Liver (tissue), 3 donors: ENCODE measurements around the gene RELN.

Source experiments
- FOXA1 ChIP-seq: IDR thresholded peaks from 2 replicates; pipeline ENCODE4 v1.6.1; 2016; ENCODE audit warnings: antibody characterized with exemption
- RAD21 ChIP-seq, 2 donors: IDR thresholded peaks; 2 replicates each; pipeline ENCODE4 v1.6.1; 2016; ENCODE audit warnings: antibody characterized with exemption in 2 of 2, mild to moderate bottlenecking in 2 of 2
- TF ChIP-seq, protein P1 (sequence below): fragments of 150-350 bp; IDR thresholded peaks from 2 replicates; pipeline ENCODE4 v1.5.1; 2017; ENCODE audit warnings: improper control_type of control experiment, low read depth, low read length; ENCODE audit not compliant: missing input control
- TF ChIP-seq, protein P2 (sequence below): IDR thresholded peaks from 2 replicates; pipeline ENCODE4 v1.6.1; 2016; ENCODE audit warnings: antibody characterized with exemption
- TF ChIP-seq, protein P3 (sequence below): IDR thresholded peaks from 2 replicates; pipeline ENCODE4 v1.6.1; 2016; ENCODE audit warnings: antibody characterized with exemption
- donor health status: healthy.
- donor health status: healthy.

DNA sequence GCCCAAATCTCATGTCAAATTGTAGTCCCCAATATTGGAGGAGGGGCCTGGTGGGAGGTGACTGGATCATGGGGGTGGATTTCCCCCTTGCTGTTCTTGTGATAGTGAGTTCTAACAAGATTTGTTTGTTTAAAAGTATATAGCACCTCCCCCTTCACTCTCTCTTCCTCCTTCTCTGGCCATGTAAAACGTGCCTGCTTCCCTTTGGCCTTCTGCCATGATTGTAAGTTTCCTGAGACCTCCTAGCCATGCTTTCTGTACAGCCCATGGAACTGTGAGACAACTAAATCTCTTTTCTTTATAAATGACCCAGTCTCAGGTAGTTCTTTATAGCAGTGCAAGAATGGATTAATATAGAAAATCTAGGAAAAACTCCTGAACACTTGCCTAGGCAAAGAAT is 341.3 kb downstream of the RELN start:
- TF ChIP-seq RAD21 (IDR thresholded peaks at IDR 0.05) = no peak
- TF ChIP-seq, protein P1, sequence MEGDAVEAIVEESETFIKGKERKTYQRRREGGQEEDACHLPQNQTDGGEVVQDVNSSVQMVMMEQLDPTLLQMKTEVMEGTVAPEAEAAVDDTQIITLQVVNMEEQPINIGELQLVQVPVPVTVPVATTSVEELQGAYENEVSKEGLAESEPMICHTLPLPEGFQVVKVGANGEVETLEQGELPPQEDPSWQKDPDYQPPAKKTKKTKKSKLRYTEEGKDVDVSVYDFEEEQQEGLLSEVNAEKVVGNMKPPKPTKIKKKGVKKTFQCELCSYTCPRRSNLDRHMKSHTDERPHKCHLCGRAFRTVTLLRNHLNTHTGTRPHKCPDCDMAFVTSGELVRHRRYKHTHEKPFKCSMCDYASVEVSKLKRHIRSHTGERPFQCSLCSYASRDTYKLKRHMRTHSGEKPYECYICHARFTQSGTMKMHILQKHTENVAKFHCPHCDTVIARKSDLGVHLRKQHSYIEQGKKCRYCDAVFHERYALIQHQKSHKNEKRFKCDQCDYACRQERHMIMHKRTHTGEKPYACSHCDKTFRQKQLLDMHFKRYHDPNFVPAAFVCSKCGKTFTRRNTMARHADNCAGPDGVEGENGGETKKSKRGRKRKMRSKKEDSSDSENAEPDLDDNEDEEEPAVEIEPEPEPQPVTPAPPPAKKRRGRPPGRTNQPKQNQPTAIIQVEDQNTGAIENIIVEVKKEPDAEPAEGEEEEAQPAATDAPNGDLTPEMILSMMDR = no peak
- TF ChIP-seq, protein P2, sequence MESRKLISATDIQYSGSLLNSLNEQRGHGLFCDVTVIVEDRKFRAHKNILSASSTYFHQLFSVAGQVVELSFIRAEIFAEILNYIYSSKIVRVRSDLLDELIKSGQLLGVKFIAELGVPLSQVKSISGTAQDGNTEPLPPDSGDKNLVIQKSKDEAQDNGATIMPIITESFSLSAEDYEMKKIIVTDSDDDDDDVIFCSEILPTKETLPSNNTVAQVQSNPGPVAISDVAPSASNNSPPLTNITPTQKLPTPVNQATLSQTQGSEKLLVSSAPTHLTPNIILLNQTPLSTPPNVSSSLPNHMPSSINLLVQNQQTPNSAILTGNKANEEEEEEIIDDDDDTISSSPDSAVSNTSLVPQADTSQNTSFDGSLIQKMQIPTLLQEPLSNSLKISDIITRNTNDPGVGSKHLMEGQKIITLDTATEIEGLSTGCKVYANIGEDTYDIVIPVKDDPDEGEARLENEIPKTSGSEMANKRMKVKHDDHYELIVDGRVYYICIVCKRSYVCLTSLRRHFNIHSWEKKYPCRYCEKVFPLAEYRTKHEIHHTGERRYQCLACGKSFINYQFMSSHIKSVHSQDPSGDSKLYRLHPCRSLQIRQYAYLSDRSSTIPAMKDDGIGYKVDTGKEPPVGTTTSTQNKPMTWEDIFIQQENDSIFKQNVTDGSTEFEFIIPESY = no peak
- TF ChIP-seq, protein P3, sequence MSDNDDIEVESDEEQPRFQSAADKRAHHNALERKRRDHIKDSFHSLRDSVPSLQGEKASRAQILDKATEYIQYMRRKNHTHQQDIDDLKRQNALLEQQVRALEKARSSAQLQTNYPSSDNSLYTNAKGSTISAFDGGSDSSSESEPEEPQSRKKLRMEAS = no peak
- no peak for TF ChIP-seq FOXA1
